Airway epithelial cell (primary cell): Measurements from ENCODE around the gene FOXP1. TPM values are rescaled to one million over a fixed set of nuclear protein-coding genes. Genes with fewer than 3 reads are reported as not detected.

Experiments used
- total RNA-seq: library from RNA; depleted of rRNA; stranded (reverse); fragments of >200 nt; gene quantifications from 2 replicates; pipeline ENCODE4 v1.2.3, GENCODE V29; 2015

Gene FOXP1
- total RNA-seq, result 11.5 and 22.8 TPM in 2 replicates

GRCh38 chr3:71583566-71584393 lies at the start of gene FOXP1:
Gene FOXP1 (minus strand): TSS chr3:71583728. CDS start chr3:71198381, 385,347 bp downstream.

Other genes with a start within 250 kb of the FOXP1 start
- 2.2 and 6.0 TPM in 2 replicates for gene EIF4E3, start 141.7 kb upstream of the FOXP1 start, total RNA-seq
- 0.19 and 0.63 TPM in 2 replicates for gene GPR27, start 170.1 kb upstream of the FOXP1 start, total RNA-seq
- gene PROK2, start 201.4 kb upstream of the FOXP1 start, total RNA-seq, result not detected in 2 replicates